Astrocyte (in vitro differentiated cells and primary cell): ENCODE data around the gene CD4. TPM values are rescaled to one million over a fixed set of nuclear protein-coding genes. Genes with fewer than 3 reads are reported as not detected.
A peak's percentile ranks its signal among the peaks of the same experiment; 100 is the strongest.

Experiments
- DNase-seq: peaks from one replicate; pipeline ENCODE4 v3.0.0-alpha.2; 2010; ENCODE audit warnings: low read depth
- FAIRE-seq: peaks from 2 replicates; lab custom pipeline; 2011; peaks lifted over from hg19 to GRCh38; lab: Jason Lieb, UNC
- H2AFZ ChIP-seq: 2 replicates; pipeline ENCODE4 v1.6.0; 2012; ENCODE audit warnings: low read depth, low read length, inconsistent platforms
- H3K27ac ChIP-seq: 2 replicates; pipeline ENCODE4 v1.5.1; 2011; ENCODE audit warnings: low read depth, low read length, inconsistent platforms
- H3K27me3 ChIP-seq: 2 replicates; pipeline ENCODE4 v1.6.0; 2011; ENCODE audit warnings: low read length, inconsistent platforms; ENCODE audit not compliant: insufficient read depth
- H3K36me3 ChIP-seq: 2 replicates; pipeline ENCODE4 v1.5.1; 2011; ENCODE audit warnings: low read length, inconsistent platforms; ENCODE audit not compliant: insufficient read depth
- H3K4me1 ChIP-seq: 2 replicates; pipeline ENCODE4 v1.5.1; 2011; ENCODE audit warnings: low read length, inconsistent platforms; ENCODE audit not compliant: insufficient read depth
- H3K4me2 ChIP-seq: 2 replicates; pipeline ENCODE4 v1.6.0; 2012; ENCODE audit warnings: low read length, inconsistent platforms
- H3K4me3 ChIP-seq: 2 replicates; pipeline ENCODE4 v1.5.1; 2011; ENCODE audit warnings: low read depth, mild to moderate bottlenecking, low read length, inconsistent platforms; ENCODE audit not compliant: insufficient read depth
- H3K79me2 ChIP-seq: 2 replicates; pipeline ENCODE4 v1.6.0; 2012; ENCODE audit warnings: mild to moderate bottlenecking, low read length, inconsistent platforms; ENCODE audit not compliant: insufficient read depth
- H3K9ac ChIP-seq: 2 replicates; pipeline ENCODE4 v1.6.0; 2012; ENCODE audit warnings: mild to moderate bottlenecking, low read length, inconsistent platforms
- H3K9me3 ChIP-seq: 2 replicates; pipeline ENCODE4 v1.5.1; 2012; ENCODE audit warnings: low read depth, mild to moderate bottlenecking, low read length, inconsistent platforms; ENCODE audit not compliant: insufficient read depth
- H4K20me1 ChIP-seq: 2 replicates; pipeline ENCODE4 v1.6.0; 2012; ENCODE audit warnings: low read length, inconsistent platforms; ENCODE audit not compliant: insufficient read depth
- H3K27ac Mint-ChIP-seq: one replicate; pipeline ENCODE4 v1.8.0; 2021; ENCODE audit warnings: mild to moderate bottlenecking, mixed read lengths; ENCODE audit not compliant: unreplicated experiment
- H3K27me3 Mint-ChIP-seq: one replicate; pipeline ENCODE4 v1.8.0; 2021; ENCODE audit warnings: low read depth, mixed read lengths; ENCODE audit not compliant: unreplicated experiment
- H3K36me3 Mint-ChIP-seq: one replicate; pipeline ENCODE4 v1.8.0; 2021; ENCODE audit warnings: low read depth, mixed read lengths; ENCODE audit not compliant: unreplicated experiment
- H3K4me1 Mint-ChIP-seq: one replicate; pipeline ENCODE4 v1.8.0; 2021; ENCODE audit warnings: low read depth, mixed read lengths; ENCODE audit not compliant: unreplicated experiment
- H3K4me3 Mint-ChIP-seq: one replicate; pipeline ENCODE4 v1.8.0; 2021; ENCODE audit warnings: mild to moderate bottlenecking, moderate library complexity, mixed read lengths; ENCODE audit not compliant: unreplicated experiment
- H3K9me3 Mint-ChIP-seq: one replicate; pipeline ENCODE4 v1.8.0; 2021; ENCODE audit warnings: mild to moderate bottlenecking, mixed read lengths; ENCODE audit not compliant: unreplicated experiment
- EZH2 ChIP-seq: IDR thresholded peaks from 2 replicates; pipeline ENCODE4 v1.6.1; 2012; ENCODE audit warnings: mild to moderate bottlenecking, low read length, inconsistent platforms; ENCODE audit not compliant: insufficient read depth
- total RNA-seq: library from RNA; stranded (reverse); gene quantifications from 2 replicates; pipeline ENCODE4 v1.2.1, GENCODE V29; 2021
- TF ChIP-seq, protein P1 (sequence below): IDR thresholded peaks from 2 replicates; pipeline ENCODE4 v1.5.1; 2011; ENCODE audit warnings: low read depth, mild to moderate bottlenecking, inconsistent platforms, low read length, moderate library complexity; ENCODE audit not compliant: insufficient read depth

CD4 gene
- total RNA-seq, 1 donor from 2014 or later, result 0.54 TPM

DNA sequence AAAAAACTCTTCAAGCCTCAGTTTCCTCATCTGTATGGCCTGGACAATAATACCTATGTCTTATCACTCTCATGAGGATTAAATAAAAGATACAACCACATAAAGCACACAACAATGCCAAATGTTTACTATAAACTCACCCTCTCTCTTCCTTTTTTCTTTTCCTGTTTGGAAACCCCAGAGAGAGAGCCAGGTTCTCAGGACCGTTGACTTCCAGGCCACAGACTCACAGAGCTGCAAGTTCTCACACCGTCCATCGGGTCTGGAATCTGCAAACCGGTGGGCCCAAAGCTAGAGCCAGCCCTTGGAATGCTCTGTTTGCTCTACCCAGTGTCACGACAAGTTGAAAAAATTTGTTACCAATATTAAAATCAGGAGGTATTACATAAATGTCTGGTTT is 4.6 kb upstream of the CD4 start:
- H3K27me3 Mint-ChIP-seq, result peaks cover 10% of the 10 kb centered on the region

DNA sequence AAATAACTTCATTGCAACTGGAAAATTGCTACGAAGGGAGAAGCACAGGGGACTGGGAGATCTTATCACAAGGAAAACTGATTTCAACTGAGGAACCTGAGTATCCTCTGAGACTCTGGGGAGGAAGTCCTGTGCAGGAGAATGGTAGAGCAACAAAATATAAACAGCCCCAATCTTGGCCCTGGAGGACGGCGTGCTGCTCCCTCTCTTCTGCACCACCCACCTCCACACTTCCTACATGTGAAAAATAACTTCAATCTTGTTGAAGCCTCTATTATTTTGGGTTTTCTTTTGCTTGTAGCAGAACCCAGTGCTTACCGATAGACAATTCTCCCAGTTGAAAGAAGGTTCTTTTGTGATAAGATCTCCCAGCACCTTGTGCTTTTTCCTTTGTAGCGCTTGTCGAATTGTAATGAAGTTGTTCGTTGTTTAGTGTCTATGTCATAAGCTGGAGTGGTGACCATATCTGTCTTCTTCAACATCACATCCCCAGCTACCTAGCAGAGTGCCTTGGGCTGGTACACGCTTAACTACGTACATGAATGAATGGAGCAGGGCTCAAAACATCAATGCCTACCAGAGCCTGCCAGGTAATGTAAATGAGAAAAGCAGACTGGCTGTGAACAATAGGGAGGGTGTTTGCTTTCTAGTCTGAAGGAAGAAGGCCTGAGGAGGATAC is 2.8 kb upstream of the CD4 start:
- Mint-ChIP-seq H3K4me1 (peaks cover 4% of the 10 kb centered on the region), H3K36me3 (no peaks in the 10 kb centered on the region), H3K27me3 (peaks cover 16% of the 10 kb centered on the region), H3K4me3 (no peak overlapping the region), H3K27ac (no peak overlapping the region), H3K9me3 (peaks cover 2% of the 10 kb centered on the region)
- FAIRE-seq (no peak), DNase-seq (no peak)
- no peak overlapping the region for H3K4me2 ChIP-seq
- no peaks in the 10 kb centered on the region for H4K20me1 ChIP-seq
- H3K9ac ChIP-seq, result no peak overlapping the region
- TF ChIP-seq, protein P1, sequence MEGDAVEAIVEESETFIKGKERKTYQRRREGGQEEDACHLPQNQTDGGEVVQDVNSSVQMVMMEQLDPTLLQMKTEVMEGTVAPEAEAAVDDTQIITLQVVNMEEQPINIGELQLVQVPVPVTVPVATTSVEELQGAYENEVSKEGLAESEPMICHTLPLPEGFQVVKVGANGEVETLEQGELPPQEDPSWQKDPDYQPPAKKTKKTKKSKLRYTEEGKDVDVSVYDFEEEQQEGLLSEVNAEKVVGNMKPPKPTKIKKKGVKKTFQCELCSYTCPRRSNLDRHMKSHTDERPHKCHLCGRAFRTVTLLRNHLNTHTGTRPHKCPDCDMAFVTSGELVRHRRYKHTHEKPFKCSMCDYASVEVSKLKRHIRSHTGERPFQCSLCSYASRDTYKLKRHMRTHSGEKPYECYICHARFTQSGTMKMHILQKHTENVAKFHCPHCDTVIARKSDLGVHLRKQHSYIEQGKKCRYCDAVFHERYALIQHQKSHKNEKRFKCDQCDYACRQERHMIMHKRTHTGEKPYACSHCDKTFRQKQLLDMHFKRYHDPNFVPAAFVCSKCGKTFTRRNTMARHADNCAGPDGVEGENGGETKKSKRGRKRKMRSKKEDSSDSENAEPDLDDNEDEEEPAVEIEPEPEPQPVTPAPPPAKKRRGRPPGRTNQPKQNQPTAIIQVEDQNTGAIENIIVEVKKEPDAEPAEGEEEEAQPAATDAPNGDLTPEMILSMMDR, result no peak
- no peak for TF ChIP-seq EZH2
- no peaks in the 10 kb centered on the region for H3K9me3 ChIP-seq
- no peak overlapping the region for H3K4me3 ChIP-seq
- no peaks in the 10 kb centered on the region for H3K27me3 ChIP-seq
- peak overlapping the region; percentile 15 for H2AFZ ChIP-seq
- no peaks in the 10 kb centered on the region for H3K4me1 ChIP-seq
- no peaks in the 10 kb centered on the region for H3K36me3 ChIP-seq
- no peak overlapping the region for H3K27ac ChIP-seq
- no peaks in the 10 kb centered on the region for H3K79me2 ChIP-seq

More for the DNA sequence above, 4.6 kb upstream of the CD4 start:
- no peak for FAIRE-seq
- Histone ChIP-seq H3K4me1 (no peaks in the 10 kb centered on the region), H2AFZ (no peak overlapping the region), H3K4me2 (no peak overlapping the region), H3K4me3 (no peak overlapping the region), H3K9me3 (no peaks in the 10 kb centered on the region), H3K27ac (no peak overlapping the region), H3K27me3 (no peaks in the 10 kb centered on the region), H4K20me1 (no peaks in the 10 kb centered on the region), H3K79me2 (no peaks in the 10 kb centered on the region), H3K36me3 (no peaks in the 10 kb centered on the region), H3K9ac (no peak overlapping the region)
- Mint-ChIP-seq H3K27ac (no peak overlapping the region), H3K9me3 (peaks cover 2% of the 10 kb centered on the region), H3K4me1 (peaks cover 4% of the 10 kb centered on the region), H3K36me3 (no peaks in the 10 kb centered on the region), H3K4me3 (no peak overlapping the region)
- no peak for DNase-seq
- TF ChIP-seq, protein P1, result no peak
- no peak for TF ChIP-seq EZH2

DNA sequence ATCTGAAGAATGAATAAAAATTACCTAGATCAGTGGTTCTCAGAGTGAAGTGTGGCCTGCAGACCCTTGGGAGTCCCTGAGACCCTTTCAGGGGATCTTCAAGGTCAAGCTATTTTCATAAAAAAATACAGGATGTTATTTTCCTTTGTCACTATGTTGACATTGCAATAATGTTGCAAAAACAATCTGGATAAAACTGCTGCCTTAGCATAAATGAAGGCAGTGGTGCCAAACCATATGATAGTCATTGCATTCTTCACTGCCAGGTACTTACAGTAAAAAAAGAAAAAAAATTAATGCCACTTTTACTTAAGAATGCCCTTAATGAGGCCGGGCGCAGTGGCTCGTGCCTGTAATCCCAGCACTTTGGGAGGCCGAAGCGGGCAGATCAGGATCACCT is 2.0 kb upstream of the CD4 start:
- no peaks in the 10 kb centered on the region for H3K9me3 ChIP-seq

More for the DNA sequence above, 2.0 kb upstream of the CD4 start:
- no peaks in the 10 kb centered on the region for H3K79me2 ChIP-seq
- no peaks in the 10 kb centered on the region for H4K20me1 ChIP-seq
- no peak for DNase-seq
- no peaks in the 10 kb centered on the region for H3K36me3 Mint-ChIP-seq
- H3K9ac ChIP-seq, result no peak overlapping the region
- H3K4me3 ChIP-seq, result no peak overlapping the region
- no peak overlapping the region for H3K27ac ChIP-seq
- H3K27me3 ChIP-seq, result no peaks in the 10 kb centered on the region
- no peak for TF ChIP-seq EZH2
- TF ChIP-seq, protein P1, result no peak
- H3K4me2 ChIP-seq, result no peak overlapping the region
- FAIRE-seq, result no peak
- H3K27ac Mint-ChIP-seq, result no peak overlapping the region
- no peak overlapping the region for H3K4me3 Mint-ChIP-seq
- peaks cover 5% of the 10 kb centered on the region for H3K4me1 Mint-ChIP-seq
- peaks cover 17% of the 10 kb centered on the region for H3K27me3 Mint-ChIP-seq
- peaks cover under 1% of the 10 kb centered on the region for H3K4me1 ChIP-seq
- peaks cover 2% of the 10 kb centered on the region for H3K9me3 Mint-ChIP-seq
- no peak overlapping the region for H2AFZ ChIP-seq
- no peaks in the 10 kb centered on the region for H3K36me3 ChIP-seq
